Type B pancreatic cell (in vitro differentiated cells): Measurements from ENCODE around the gene PIEZO2. TPM values are rescaled to one million over a fixed set of nuclear protein-coding genes. Genes with fewer than 3 reads are reported as not detected.

Source experiments
- DNase-seq: peaks from one replicate; pipeline ENCODE4 v3.0.0; 2021; ENCODE audit warnings: mixed read lengths; ENCODE audit not compliant: unreplicated experiment; ENCODE audit errors: extremely low spot score
- H3K27ac Mint-ChIP-seq: 2 replicates; pipeline ENCODE4 v1.8.0; 2021; ENCODE audit warnings: mild to moderate bottlenecking, mixed read lengths
- H3K27me3 Mint-ChIP-seq: 2 replicates; pipeline ENCODE4 v1.8.0; 2021; ENCODE audit warnings: mixed read lengths
- H3K36me3 Mint-ChIP-seq: 2 replicates; pipeline ENCODE4 v1.8.0; 2021; ENCODE audit warnings: mixed read lengths
- H3K4me1 Mint-ChIP-seq: one replicate; pipeline ENCODE4 v1.8.0; 2021; ENCODE audit warnings: mixed read lengths; ENCODE audit not compliant: unreplicated experiment
- H3K4me3 Mint-ChIP-seq: 2 replicates; pipeline ENCODE4 v1.8.0; 2021; ENCODE audit warnings: mild to moderate bottlenecking, mixed read lengths
- H3K9me3 Mint-ChIP-seq: 2 replicates; pipeline ENCODE4 v1.8.0; 2021; ENCODE audit warnings: mixed read lengths
- total RNA-seq: library from RNA; stranded (reverse); gene quantifications from 2 replicates; pipeline ENCODE4 v1.2.1, GENCODE V29; 2021; ENCODE audit warnings: low replicate concordance
- TF ChIP-seq, protein P1 (sequence below): fragments of 200-600 bp; sonication (generic); conservative IDR thresholded peaks from 2 replicates; pipeline ENCODE4 v1.5.0; 2021; ENCODE audit warnings: antibody characterized with exemption, mild to moderate bottlenecking

The PIEZO2 gene
- total RNA-seq, 1 donor from 2014 or later, result 38.8 TPM

DNA sequence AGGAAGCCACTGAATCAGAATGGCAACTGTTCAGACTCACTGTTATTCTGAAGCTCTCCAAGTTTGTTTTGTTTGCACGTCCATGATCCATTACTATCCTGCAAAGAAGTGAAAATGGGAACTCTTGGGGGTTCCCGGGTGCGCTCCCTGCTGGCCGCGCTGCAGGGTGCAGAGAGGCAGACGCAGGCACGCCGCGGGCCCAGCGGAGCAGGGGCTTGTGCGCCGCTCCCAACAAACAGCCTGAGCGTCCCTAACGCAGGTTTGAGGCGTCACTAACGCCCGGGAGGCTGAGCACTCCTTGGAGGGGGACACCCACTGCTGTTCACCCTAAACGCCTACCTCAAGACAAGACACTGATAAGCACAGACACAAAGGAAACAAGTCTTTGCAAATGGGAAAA lies 14.3 kb upstream of the PIEZO2 start:
- peaks cover 5% of the 10 kb centered on the region for H3K9me3 Mint-ChIP-seq

DNA sequence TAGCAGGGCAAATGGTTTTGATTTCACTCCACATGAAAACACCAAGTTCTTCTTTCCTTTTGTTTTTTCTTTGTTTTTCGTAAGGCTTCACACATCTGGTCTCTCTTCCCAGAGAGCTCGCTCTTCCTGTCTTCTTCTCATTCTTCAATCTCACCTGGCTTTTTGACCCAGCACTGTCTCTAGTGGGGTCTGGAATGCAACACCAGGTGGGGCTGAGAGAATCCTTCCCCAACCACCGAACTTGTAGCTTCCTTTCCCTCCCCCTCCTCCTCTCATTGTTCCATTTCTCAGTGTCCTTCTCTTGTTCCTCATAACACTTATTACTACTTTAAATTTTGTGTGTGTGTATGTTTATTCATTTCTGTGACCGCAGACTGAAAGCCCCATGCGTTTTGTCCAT lies 13.5 kb upstream of the PIEZO2 start:
- Mint-ChIP-seq H3K9me3 (peaks cover 5% of the 10 kb centered on the region), H3K36me3 (no peaks in the 10 kb centered on the region), H3K27me3 (peaks cover 22% of the 10 kb centered on the region), H3K4me1 (no peaks in the 10 kb centered on the region), H3K27ac (no peak overlapping the region), H3K4me3 (no peak overlapping the region)
- TF ChIP-seq, protein P1, sequence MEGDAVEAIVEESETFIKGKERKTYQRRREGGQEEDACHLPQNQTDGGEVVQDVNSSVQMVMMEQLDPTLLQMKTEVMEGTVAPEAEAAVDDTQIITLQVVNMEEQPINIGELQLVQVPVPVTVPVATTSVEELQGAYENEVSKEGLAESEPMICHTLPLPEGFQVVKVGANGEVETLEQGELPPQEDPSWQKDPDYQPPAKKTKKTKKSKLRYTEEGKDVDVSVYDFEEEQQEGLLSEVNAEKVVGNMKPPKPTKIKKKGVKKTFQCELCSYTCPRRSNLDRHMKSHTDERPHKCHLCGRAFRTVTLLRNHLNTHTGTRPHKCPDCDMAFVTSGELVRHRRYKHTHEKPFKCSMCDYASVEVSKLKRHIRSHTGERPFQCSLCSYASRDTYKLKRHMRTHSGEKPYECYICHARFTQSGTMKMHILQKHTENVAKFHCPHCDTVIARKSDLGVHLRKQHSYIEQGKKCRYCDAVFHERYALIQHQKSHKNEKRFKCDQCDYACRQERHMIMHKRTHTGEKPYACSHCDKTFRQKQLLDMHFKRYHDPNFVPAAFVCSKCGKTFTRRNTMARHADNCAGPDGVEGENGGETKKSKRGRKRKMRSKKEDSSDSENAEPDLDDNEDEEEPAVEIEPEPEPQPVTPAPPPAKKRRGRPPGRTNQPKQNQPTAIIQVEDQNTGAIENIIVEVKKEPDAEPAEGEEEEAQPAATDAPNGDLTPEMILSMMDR, result no peak
- no peak for DNase-seq

More for the DNA sequence above, 14.3 kb upstream of the PIEZO2 start:
- Mint-ChIP-seq H3K4me3 (no peak overlapping the region), H3K36me3 (no peaks in the 10 kb centered on the region), H3K27ac (no peak overlapping the region), H3K4me1 (no peaks in the 10 kb centered on the region), H3K27me3 (peaks cover 25% of the 10 kb centered on the region)
- TF ChIP-seq, protein P1, result peak; percentile 75
- no peak for DNase-seq

DNA sequence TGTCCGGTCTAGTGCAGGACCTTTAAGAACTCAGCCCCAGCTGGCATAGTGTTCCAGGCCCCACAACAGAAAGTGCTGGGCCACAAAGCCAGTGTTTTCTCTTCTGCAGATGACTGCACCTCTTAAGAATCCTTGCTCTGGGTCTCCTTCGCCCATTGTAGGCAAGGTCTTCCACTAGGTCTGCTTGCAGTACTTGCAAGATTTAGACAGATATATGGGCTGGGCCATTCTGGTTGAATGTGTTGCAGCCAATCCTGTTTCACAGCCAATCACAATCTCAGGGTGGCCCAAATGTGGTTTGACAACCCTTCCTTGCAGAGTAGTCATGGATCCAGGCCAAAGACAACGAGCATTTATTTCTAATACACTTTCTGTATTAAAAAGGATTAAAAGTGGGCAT lies 13.1 kb upstream of the PIEZO2 start:
- no peak overlapping the region for H3K27ac Mint-ChIP-seq
- H3K9me3 Mint-ChIP-seq, result peaks cover 5% of the 10 kb centered on the region
- H3K27me3 Mint-ChIP-seq, result peaks cover 22% of the 10 kb centered on the region
- no peak overlapping the region for H3K4me3 Mint-ChIP-seq
- H3K4me1 Mint-ChIP-seq, result no peaks in the 10 kb centered on the region
- no peaks in the 10 kb centered on the region for H3K36me3 Mint-ChIP-seq
- no peak for DNase-seq
- TF ChIP-seq, protein P1, result no peak

DNA sequence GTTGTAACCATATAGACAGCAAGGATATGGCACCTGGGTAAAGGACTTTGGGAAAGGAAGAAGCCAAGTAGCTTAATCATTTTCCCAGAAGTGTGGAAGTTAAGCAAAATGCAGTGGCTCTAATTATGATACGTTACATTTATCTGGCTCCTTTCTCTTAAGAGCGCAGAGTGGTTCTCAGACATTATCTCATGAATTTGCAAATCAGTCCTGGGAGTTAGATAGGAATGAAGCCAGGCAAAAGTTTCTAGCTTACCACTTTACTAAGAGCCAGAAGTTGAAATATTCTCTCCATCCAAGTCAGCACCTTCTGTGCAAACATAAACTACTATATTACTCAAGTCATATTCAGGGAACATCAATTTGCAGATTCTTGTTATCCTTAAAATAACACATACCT lies 10.9 kb upstream of the PIEZO2 start:
- H3K36me3 Mint-ChIP-seq, result no peaks in the 10 kb centered on the region
- peaks cover 22% of the 10 kb centered on the region for H3K27me3 Mint-ChIP-seq
- TF ChIP-seq, protein P1, result no peak
- no peak overlapping the region for H3K27ac Mint-ChIP-seq
- no peak overlapping the region for H3K4me3 Mint-ChIP-seq
- DNase-seq, result no peak
- peaks cover 1% of the 10 kb centered on the region for H3K9me3 Mint-ChIP-seq
- peaks cover 5% of the 10 kb centered on the region for H3K4me1 Mint-ChIP-seq

DNA sequence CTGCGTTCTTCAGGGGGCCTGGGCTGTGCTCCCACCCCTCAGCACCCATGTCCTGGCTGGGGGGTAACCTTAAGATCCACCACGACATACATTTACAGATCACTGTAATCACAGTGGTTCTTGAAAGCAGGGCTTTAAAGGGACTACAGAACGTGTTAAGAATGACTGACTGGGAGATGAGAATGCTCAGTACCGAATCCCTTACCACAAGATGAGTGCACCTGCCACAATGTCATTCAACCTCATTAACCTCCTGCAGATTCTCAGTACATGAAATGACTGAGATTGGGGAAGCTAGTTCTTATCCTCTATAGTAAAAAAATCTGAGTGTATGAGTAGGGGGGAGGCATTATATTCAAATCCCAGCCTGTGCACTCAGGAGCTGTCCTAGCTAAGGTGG lies 10.5 kb upstream of the PIEZO2 start:
- no peak for DNase-seq
- TF ChIP-seq, protein P1, result no peak
- H3K4me3 Mint-ChIP-seq, result no peak overlapping the region
- peaks cover 22% of the 10 kb centered on the region for H3K27me3 Mint-ChIP-seq
- H3K36me3 Mint-ChIP-seq, result no peaks in the 10 kb centered on the region
- no peak overlapping the region for H3K27ac Mint-ChIP-seq
- peaks cover 5% of the 10 kb centered on the region for H3K4me1 Mint-ChIP-seq
- H3K9me3 Mint-ChIP-seq, result no peaks in the 10 kb centered on the region

DNA sequence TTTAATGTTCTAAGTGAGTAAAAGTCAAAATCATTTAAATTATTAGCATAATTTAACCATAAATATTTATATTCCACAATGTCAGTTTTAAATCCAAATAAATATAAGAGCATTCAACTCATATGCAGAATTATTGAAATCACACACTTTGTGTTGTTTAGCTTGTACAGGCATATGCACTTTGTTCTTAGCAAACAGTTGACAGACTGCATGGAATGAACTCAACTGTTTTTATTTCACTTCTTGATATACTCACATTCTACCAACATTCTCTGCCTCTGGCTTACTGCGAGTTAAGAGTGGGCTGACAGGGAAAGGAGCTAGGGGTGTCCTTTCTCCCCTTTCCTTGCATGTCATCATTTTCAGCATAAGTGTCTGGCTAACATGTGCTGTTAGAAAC lies 7.6 kb upstream of the PIEZO2 start:
- DNase-seq, result no peak
- H3K9me3 Mint-ChIP-seq, result no peaks in the 10 kb centered on the region
- no peak overlapping the region for H3K27ac Mint-ChIP-seq
- H3K27me3 Mint-ChIP-seq, result peaks cover 28% of the 10 kb centered on the region
- no peak overlapping the region for H3K4me3 Mint-ChIP-seq
- no peaks in the 10 kb centered on the region for H3K36me3 Mint-ChIP-seq
- TF ChIP-seq, protein P1, result no peak
- H3K4me1 Mint-ChIP-seq, result peaks cover 9% of the 10 kb centered on the region
